ENCODE data around the gene HPCAL1. TPM values are rescaled to one million over a fixed set of nuclear protein-coding genes. Genes with fewer than 3 reads are reported as not detected.

The HPCAL1 gene
- total and polyA plus RNA-seq, 10 of the 15 experiments (the other 5 are each of a cell fraction or from before 2014, with no cell fraction given) = 0.40 to 12.8 (median 7.9) TPM

DNA sequence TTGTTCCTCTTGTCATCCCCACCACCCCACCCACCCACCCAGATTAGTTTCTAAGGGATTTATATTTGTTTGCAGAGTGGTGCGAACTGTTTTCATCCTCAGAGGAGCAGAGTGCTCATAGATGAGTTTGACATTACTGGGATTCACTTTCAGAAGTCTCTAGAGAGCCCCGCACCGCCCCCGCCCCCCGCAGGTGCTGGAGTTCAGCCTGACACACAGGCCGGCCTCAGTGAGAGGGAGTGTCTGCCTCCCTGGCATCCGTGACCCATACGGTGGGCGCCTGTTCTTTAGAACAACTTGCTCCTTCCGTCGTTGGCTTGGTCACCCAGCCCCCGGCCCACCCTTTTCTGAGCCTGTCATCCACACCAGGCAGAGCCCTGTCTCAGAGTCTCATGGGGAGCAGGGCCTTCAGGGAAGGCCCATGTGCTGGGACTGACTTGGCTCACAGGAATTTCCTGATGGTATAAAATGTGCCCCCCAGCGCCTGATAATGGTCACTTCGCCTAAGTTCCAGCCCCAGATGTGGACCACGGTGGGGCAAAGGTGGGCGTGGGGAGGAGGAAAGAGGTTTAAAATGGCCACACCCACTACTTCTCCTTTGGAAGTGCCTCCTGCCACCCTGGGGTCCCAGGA, 44.3 kb downstream of the HPCAL1 start (continued):
- TF ChIP-seq SMAD5 (IDR thresholded peaks at IDR 0.05; ENCODE audit: low read depth) (no peak), ATF7 (IDR thresholded peaks at IDR 0.05; ENCODE audit: low read depth) (no peak), IKZF1 (conservative IDR thresholded peaks at IDR 0.05) (no peak), MEF2B (IDR thresholded peaks at IDR 0.05; ENCODE audit: partially characterized antibody, poor library complexity, severe bottlenecking) (no peak), TAF1 (IDR thresholded peaks at IDR 0.05; ENCODE audit: borderline replicate concordance, low read depth, low read length) (no peak), NFIC (IDR thresholded peaks at IDR 0.05; ENCODE audit: low read depth, low read length) (no peak), BCLAF1 (IDR thresholded peaks at IDR 0.05) (no peak), ZNF24 (IDR thresholded peaks at IDR 0.05) (no peak), WRNIP1 (IDR thresholded peaks at IDR 0.05; ENCODE audit: borderline replicate concordance, low read depth, low read length) (no peak), CREM (IDR thresholded peaks at IDR 0.05; ENCODE audit: low read depth) (no peak), SUPT20H (IDR thresholded peaks at IDR 0.05; ENCODE audit: borderline replicate concordance, control insufficient read depth, low read depth, low read length) (no peak), PML (IDR thresholded peaks at IDR 0.05; ENCODE audit: low read length) (no peak)
- TF ChIP-seq, protein P1, sequence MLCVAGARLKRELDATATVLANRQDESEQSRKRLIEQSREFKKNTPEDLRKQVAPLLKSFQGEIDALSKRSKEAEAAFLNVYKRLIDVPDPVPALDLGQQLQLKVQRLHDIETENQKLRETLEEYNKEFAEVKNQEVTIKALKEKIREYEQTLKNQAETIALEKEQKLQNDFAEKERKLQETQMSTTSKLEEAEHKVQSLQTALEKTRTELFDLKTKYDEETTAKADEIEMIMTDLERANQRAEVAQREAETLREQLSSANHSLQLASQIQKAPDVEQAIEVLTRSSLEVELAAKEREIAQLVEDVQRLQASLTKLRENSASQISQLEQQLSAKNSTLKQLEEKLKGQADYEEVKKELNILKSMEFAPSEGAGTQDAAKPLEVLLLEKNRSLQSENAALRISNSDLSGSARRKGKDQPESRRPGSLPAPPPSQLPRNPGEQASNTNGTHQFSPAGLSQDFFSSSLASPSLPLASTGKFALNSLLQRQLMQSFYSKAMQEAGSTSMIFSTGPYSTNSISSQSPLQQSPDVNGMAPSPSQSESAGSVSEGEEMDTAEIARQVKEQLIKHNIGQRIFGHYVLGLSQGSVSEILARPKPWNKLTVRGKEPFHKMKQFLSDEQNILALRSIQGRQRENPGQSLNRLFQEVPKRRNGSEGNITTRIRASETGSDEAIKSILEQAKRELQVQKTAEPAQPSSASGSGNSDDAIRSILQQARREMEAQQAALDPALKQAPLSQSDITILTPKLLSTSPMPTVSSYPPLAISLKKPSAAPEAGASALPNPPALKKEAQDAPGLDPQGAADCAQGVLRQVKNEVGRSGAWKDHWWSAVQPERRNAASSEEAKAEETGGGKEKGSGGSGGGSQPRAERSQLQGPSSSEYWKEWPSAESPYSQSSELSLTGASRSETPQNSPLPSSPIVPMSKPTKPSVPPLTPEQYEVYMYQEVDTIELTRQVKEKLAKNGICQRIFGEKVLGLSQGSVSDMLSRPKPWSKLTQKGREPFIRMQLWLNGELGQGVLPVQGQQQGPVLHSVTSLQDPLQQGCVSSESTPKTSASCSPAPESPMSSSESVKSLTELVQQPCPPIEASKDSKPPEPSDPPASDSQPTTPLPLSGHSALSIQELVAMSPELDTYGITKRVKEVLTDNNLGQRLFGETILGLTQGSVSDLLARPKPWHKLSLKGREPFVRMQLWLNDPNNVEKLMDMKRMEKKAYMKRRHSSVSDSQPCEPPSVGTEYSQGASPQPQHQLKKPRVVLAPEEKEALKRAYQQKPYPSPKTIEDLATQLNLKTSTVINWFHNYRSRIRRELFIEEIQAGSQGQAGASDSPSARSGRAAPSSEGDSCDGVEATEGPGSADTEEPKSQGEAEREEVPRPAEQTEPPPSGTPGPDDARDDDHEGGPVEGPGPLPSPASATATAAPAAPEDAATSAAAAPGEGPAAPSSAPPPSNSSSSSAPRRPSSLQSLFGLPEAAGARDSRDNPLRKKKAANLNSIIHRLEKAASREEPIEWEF (IDR thresholded peaks at IDR 0.05; ENCODE audit: insufficient replicate concordance, low read depth, low read length) = no peak
